ENCODE measurements around the gene PRR29. TPM values are rescaled to one million over a fixed set of nuclear protein-coding genes. Genes with fewer than 3 reads are reported as not detected.

Gene PRR29
- total RNA-seq, 2 experiments from 2014 or later: 0.16 to 0.29 TPM

DNA sequence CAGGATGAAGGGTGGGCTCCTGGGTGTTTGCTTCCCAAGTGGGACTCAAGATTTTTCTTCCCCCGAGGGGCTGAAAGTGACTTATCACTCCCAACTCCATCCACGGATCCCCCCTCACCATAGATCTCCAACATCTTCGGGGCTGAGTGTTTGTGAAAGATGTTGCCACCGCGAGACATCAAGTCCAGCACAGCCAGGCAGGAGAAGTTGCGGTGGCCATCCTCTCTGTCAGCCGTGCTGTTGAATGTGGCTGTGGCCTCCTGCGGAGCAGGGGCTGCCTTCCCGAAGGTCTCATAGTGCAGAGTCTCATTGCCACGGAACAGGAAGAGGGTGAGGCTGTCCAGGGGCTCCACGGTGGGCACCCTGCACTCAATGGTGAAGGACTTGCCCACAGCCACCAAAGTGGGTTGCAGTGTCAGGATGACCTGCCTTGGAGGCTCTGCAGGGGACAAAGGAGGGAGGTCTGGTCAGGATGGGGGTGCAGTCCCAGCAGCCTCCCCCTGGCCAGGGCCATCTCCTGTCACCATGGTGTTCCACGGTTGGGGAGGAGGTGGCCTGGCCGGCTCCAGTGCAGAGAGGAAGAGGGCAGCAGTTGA lies 5.5 kb downstream of the PRR29 start:
- no TSS peak for BruUV-seq (replicated peaks)
- POLR2A ChIA-PET: no interaction called here
- Histone ChIP-seq H3K4me2 (ENCODE audit: low read length) (no peak overlapping the region), H3K4me3 (ENCODE audit: low read depth, low read length, poor library complexity, severe bottlenecking) (no peak overlapping the region), H4K20me1 (ENCODE audit: insufficient read depth, low read length) (no peaks in the 10 kb centered on the region), H3K79me2 (ENCODE audit: insufficient read depth, low read depth, low read length) (peaks cover 5% of the 10 kb centered on the region), H2AFZ (ENCODE audit: low read length) (no peak overlapping the region), H3K9me2 (ENCODE audit: insufficient read depth, low read length) (no peaks in the 10 kb centered on the region), H3K4me1 (ENCODE audit: insufficient read depth, low read length, poor library complexity, severe bottlenecking) (peaks cover 7% of the 10 kb centered on the region), H3K36me3 (ENCODE audit: insufficient read depth, low read length) (peaks cover 66% of the 10 kb centered on the region), H3K9me3 (ENCODE audit: low read length) (no peaks in the 10 kb centered on the region), H3K27ac (ENCODE audit: low read depth, low read length, poor library complexity, severe bottlenecking) (no peak overlapping the region)
- intact Hi-C loops (cut with micrococcal nuclease; ENCODE audit: unreplicated experiment): no loop called here
- TF ChIP-seq CTCF (conservative IDR thresholded peaks at IDR 0.05; ENCODE audit: low read length) (no peak), EZH2phosphoT487 (IDR thresholded peaks at IDR 0.05; ENCODE audit: borderline replicate concordance, low read depth, low read length) (no peak)
- CTCF ChIA-PET (ENCODE audit: unreplicated experiment): no interaction called here
- DNase-seq (ENCODE audit: low spot score): no peak

- no TSS peak for BruUV-seq (replicated peaks)
- H2AFZ ChIP-seq (ENCODE audit: low read length): no peak overlapping the region
- 0 out of 2 replicates have a peak, but pooled peaks cover 3% of the 10 kb centered on the region for H4K20me1 ChIP-seq (ENCODE audit: insufficient read depth, low read length)
- POLR2A ChIA-PET: no interaction called here
- no peak overlapping the region for H3K27ac ChIP-seq (ENCODE audit: low read depth, low read length, poor library complexity, severe bottlenecking)
- H3K4me1 ChIP-seq (ENCODE audit: insufficient read depth, low read length, poor library complexity, severe bottlenecking): peaks cover under 1% of the 10 kb centered on the region
- no peak overlapping the region for H3K4me3 ChIP-seq (ENCODE audit: low read depth, low read length, poor library complexity, severe bottlenecking)
- H3K36me3 ChIP-seq (ENCODE audit: insufficient read depth, low read length): peaks cover 71% of the 10 kb centered on the region
- no peak for TF ChIP-seq EZH2phosphoT487 (IDR thresholded peaks at IDR 0.05; ENCODE audit: borderline replicate concordance, low read depth, low read length)
- no peak for TF ChIP-seq CTCF (conservative IDR thresholded peaks at IDR 0.05; ENCODE audit: low read length)
- no peaks in the 10 kb centered on the region for H3K9me2 ChIP-seq (ENCODE audit: insufficient read depth, low read length)
- no peaks in the 10 kb centered on the region for H3K9me3 ChIP-seq (ENCODE audit: low read length)
- peaks cover 11% of the 10 kb centered on the region for H3K79me2 ChIP-seq (ENCODE audit: insufficient read depth, low read depth, low read length)
- CTCF ChIA-PET (ENCODE audit: unreplicated experiment): no interaction called here
- intact Hi-C loops (cut with micrococcal nuclease; ENCODE audit: unreplicated experiment): no loop called here
- H3K4me2 ChIP-seq (ENCODE audit: low read length): no peak overlapping the region
- DNase-seq (ENCODE audit: low spot score): no peak
Measured at GRCh38 chr17:64004218-64004770, 6.1 kb downstream of the PRR29 start.
